Stimulated activated CD8-positive, alpha-beta memory T cell treated with anti-CD3 and anti-CD28 coated beads, Interleukin-12 subunit alpha, Interleukin-12 subunit beta, amount 100 ng/mL, for 24 hours (primary cell): Measurements from ENCODE around the gene RNF151.
"Not testable (repeated sequence)": the region's sequence is repeated elsewhere in the genome, so short reads cannot be mapped to it uniquely, and the experiment has no call there.

Experiments used
- DNase-seq: peaks from one replicate; pipeline ENCODE4 v3.0.0-alpha.2; 2020; ENCODE audit errors: extremely low read depth

RNF151 gene

GRCh38 chr16:1959269-1960039 is 7.2 kb upstream of the RNF151 start, which contains the start of gene NDUFB10:
Gene NDUFB10, plus strand, starts transcription at chr16:1959538. Its CDS starts 87 bp downstream, at chr16:1959625.
- DNase-seq, result peak; percentile 77

- no peak for DNase-seq
Observed at GRCh38 chr16:1960665-1961630, 5.7 kb upstream of the RNF151 start.

- DNase-seq, result no peak
Observed at GRCh38 chr16:1961651-1962067, 5.0 kb upstream of the RNF151 start.

- not testable (repeated sequence) for DNase-seq
Observed at GRCh38 chr16:1962161-1963153, 4.2 kb upstream of the RNF151 start.

- no peak for DNase-seq
Observed at GRCh38 chr16:1963806-1964505, 2.7 kb upstream of the RNF151 start.

- DNase-seq, result peak; percentile 91
Observed at GRCh38 chr16:1964506-1965395, 1.9 kb upstream of the RNF151 start, which contains the start of gene RPS2. Gene RPS2, minus strand, starts transcription at chr16:1964826. Its CDS starts 201 bp downstream, at chr16:1964625.

- DNase-seq, result no peak
Observed at GRCh38 chr16:1965396-1966001, 1.2 kb upstream of the RNF151 start.

GRCh38 chr16:1968146-1968953 is 1.7 kb downstream of the RNF151 start:
- no peak for DNase-seq

- DNase-seq, result peak; percentile 91
Observed at GRCh38 chr16:1971796-1972489, 5.3 kb downstream of the RNF151 start, which contains the start of gene TBL3. Gene TBL3, plus strand, starts transcription at chr16:1972053. Its CDS starts 112 bp downstream, at chr16:1972165.

- DNase-seq, result no peak
Observed at GRCh38 chr16:1972490-1972877, 5.8 kb downstream of the RNF151 start.

GRCh38 chr16:1973461-1974156 is 7.0 kb downstream of the RNF151 start:
- DNase-seq, result no peak

- no peak for DNase-seq
Observed at GRCh38 chr16:1974157-1975070, 7.8 kb downstream of the RNF151 start.

- no peak for DNase-seq
Observed at GRCh38 chr16:1975432-1976215, 9.0 kb downstream of the RNF151 start.

GRCh38 chr16:1976216-1976520 is 9.5 kb downstream of the RNF151 start:
- no peak for DNase-seq
